HG03469 (cell line): ENCODE data around the gene PAH.

Experiments
- ATAC-seq: cut with Tn5 transposase; IDR thresholded peaks from one replicate; pipeline ENCODE4 v1.9.1; 2021; ENCODE audit warnings: mild to moderate bottlenecking, moderate library complexity, moderate number of reproducible peaks; ENCODE audit not compliant: unreplicated experiment

PAH gene

DNA sequence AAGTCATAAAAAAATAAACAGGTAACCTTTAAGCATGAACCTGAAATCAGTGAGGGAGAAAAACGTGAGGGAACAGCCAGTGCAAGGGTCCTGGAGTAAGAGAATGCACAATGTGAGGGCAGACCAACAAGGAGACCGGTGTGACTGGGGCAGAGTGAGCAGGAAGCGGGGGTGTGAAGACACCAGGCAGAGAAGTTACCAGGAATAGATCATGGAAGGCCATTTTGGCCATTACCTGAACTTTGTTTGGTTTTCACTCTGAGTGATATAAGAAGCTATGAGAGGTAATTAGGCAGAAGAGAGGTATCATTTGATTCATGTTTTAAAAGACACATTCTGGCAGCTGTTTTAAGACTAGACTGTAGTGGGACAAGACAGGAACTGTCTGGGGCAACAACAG is 15.0 kb downstream of the PAH start:
- ATAC-seq, result no peak

DNA sequence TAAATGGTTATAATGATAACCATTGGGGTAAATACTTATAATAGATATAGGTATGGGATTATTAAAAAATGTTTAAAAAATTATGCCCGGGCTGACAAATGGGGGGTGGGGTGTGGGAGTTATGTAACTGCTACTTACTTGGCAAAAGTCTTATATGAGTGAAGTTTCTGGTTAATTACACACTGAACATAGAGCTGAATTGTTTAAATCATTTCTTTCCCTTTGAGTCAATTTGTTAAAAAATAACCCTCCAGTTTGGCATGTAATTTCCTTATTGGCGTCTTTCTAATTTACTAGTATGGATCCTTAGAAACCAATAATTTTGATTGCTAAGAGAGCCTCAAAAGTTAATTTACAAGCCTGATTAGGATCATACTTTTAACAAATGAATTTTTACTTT is 16.7 kb downstream of the PAH start:
- ATAC-seq, result no peak

GRCh38 chr12:102896067-102896466 is 21.0 kb downstream of the PAH start:
- ATAC-seq, result no peak

- ATAC-seq, result no peak
Observed at GRCh38 chr12:102891756-102892155, 25.3 kb downstream of the PAH start.

DNA sequence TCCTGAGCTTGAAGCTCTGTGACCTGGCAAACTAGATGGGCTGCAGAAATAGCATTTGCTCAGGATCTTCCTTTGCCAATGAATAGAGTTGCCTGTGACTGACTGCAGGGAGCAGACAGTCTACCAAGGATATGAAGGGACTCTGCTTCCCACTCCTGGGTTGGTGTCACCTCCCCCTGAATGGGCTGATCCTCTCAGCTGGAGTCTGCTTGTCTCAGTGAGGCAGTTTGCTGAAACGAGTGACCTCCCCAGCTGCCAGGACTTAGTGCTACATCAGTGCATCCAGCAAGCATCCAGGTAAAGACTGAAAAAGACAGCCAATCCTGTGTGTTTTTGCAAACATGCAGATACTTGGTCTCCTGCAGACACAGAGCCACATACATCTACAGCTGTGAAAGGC is 28.5 kb downstream of the PAH start:
- no peak for ATAC-seq

DNA sequence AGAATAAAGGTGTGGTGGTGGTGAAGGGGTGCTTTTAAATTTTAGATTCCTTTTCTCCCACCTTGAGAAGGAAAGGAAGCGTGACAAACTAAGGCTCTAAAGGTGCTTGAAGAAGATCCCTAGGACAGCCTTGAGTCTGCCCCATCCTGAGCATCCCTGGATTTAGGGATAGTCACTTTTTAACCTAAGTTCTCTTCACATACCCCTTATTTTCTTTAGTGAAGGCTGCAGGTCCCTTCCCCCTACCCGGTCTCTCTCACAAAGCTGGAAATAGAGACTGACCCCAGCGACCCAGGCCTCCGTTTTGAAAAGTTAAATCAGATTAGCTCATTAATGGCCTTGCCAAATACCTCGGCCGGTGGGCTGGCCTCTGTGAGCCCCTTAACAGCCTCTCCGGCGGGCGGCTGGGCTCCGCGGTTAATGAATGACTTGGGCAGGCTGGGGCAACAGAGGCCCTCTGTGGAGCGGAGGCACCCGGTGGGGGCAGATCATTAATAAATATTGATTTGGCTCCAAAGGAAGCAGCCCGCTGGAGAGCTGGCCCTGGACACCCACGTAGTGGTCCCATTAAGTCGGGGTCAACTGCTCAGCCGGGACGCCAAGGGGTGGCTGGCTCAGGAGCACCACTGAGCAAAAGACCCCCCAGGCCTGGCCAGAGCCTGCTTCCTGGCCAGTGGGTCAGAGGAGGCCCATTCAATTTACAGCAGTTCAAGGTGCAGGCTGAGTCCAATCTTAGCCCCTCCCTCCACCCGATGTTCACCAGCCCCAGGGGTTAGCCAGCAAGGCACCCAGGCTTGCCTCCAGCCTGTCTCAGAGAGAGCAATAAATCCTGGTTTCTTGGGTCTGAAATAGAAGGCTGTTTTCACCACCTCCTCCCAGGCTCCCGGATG is 31.8 kb downstream of the PAH start:
- no peak for ATAC-seq

DNA sequence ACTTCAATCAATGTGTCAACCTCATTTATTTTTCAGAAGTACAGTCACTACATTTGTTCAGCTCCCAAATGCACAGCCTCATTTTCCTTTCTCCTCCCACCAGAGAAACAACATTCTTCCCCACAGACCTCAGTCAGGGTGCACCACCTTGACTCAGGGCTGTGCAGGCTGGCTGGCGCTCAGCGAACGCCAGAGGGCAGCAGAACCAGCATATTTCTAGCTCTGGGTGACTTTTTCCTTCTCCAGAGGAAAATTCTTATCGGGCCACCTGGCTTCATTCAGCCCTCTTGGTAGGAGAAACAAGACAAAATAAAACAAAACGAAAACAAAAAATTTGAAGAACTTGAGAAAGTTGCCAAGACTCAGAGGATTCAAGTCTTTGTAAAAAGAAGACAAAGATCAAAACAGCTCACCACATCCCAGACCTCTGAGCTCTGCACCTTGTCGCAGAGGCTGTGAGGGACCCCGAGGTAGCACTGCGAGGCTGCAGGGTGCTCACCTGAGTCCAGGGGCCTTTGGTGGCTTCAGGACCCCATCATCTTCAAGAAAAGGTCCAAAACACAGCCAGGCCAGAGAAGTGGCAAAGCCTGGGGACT is 33.7 kb downstream of the PAH start:
- ATAC-seq, result no peak

DNA sequence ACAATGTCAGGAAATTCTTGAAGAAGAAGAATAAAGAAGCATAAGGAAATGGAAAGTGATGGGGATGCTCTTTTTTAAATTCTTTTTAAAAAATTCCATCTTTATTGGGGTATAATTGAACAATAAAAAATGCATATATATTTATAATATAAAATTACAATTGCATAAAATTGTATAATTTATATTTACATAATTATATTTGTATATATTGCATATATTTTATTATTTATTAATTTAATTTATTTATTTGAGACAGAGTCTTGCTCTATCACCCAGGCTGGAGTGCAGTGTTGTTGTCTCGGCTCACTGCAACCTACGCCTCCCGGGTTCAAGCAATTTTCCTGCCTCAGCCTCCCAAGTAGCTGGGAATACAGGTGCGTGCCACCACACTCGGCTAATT is 36.3 kb downstream of the PAH start:
- no peak for ATAC-seq

DNA sequence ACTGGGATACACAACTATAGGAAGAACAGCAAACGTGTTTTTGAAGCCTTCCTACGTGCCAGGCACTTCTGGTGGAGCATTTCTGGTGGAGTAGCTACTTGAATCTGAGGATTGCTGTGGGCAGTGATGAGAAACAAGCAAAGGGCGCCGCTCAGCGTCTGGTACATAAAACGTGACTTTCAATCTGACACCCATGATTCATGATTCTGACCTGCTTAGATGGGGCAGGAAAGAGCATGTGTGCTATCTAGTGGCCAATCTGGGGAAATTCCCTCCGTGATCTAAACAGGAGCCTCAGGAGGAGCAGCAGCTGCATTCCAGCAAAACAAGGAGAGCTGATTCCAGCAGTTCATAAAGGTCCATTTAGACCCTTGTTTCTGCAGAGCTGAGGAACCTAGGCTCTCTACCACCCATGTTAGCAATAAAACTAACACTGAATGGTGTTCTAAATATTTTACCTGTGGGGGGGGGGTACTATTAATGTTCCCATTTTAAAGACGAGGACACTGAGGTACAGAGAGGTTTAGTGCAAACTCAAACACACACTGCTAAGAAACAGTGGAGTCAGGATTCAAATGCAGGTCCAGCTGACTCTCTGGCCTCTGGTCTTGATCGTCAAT is 37.8 kb downstream of the PAH start:
- ATAC-seq, result peak; percentile 88

DNA sequence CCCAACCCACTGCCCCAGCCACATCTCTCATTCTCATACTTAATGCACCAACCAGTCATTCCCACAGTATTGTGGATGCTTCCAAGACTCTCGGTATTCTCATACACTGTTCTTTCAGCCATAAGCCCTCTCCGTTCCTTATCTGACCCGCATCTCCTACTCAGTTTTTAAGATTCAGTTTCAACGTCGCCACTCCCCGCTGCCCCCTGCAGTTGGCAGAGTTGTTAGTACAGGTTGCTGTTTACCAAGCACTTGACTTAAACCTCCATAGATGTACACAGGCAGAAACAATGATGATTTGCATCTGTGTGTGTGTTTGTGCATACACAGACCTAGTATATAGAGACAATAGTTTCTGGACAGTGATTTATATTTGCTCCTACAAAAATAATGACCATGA is 40.2 kb downstream of the PAH start:
- ATAC-seq, result no peak

DNA sequence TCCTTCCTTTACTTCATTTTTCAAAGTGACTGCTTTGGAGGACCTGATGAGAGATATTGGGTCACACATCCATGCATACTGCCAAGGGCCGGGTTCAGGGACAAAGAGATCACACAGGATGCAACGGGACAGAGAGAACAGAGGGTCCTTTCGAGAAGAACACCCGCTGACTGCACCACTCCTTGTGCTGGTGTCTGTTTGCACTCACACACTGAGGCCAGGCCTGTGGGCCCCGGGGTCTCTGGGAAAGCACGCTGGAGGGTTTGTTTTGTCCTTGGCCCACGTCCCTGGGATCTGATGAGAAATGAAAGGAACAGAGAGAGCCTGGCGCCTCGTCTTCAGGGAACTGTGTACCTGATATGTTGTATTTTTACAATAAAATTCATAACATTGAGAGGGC is 42.2 kb downstream of the PAH start:
- no peak for ATAC-seq

DNA sequence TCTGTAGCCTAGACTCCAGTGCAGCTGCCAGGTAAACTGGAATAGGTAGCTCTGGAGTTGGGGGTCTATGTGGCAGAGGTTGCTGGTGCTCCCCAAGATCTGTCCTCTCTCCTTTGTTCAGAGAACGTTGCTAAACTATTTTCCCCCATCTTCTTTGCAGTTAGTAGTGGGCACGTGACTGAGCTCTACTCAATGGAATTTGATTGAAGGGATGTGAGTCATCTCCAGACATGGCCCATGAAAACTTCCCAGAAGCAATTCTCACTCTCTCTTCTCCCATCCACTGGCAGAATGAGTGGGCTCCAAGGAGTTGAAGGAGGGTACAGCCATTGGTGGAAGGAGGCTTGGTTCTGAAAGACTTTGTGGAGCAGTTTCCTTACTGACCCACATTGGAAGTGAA is 44.0 kb downstream of the PAH start:
- ATAC-seq, result no peak

DNA sequence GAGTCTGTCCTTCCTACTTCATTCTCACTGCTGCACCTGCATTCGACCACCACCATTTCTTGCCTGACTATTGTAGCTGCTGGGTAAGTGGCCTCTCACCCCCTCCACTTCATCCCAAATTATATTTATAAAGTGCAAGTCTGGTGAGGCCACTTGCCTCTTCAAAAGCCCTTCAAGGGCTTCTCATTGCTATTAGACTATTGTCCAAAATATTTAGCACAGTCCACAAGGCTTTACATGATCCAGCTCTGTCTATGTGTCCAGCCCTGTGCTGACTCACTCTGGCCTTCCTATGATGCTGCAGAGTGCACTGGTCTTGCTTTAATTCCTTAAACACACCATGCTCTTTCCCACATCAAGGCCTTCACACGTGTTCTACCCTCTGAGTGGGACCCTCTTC is 46.0 kb downstream of the PAH start:
- ATAC-seq, result no peak

- no peak for ATAC-seq
Observed at GRCh38 chr12:102869571-102869970, 47.5 kb downstream of the PAH start.

- ATAC-seq, result no peak
Observed at GRCh38 chr12:102865821-102866615, 51.0 kb downstream of the PAH start.

- no peak for ATAC-seq
Observed at GRCh38 chr12:102862486-102862885, 54.6 kb downstream of the PAH start.

DNA sequence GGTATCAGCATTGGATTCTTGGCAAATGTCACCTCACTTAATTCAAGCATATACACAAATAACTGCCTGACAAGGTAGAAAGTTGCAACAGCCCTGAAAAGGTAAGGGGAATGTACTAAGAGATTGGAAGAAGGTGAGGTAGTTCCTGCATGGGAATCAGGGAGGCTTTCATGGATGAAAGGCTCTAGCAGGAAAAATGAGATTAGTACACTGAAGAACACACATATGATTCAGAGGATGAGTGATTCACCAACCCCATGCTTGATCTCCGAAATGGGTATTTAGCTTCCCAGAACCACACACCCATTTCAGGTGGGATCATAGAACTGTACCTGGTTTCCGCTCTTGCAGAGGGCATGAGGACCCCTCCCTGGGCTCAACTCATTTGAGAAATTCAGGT is 65.8 kb downstream of the PAH start:
- ATAC-seq, result no peak

DNA sequence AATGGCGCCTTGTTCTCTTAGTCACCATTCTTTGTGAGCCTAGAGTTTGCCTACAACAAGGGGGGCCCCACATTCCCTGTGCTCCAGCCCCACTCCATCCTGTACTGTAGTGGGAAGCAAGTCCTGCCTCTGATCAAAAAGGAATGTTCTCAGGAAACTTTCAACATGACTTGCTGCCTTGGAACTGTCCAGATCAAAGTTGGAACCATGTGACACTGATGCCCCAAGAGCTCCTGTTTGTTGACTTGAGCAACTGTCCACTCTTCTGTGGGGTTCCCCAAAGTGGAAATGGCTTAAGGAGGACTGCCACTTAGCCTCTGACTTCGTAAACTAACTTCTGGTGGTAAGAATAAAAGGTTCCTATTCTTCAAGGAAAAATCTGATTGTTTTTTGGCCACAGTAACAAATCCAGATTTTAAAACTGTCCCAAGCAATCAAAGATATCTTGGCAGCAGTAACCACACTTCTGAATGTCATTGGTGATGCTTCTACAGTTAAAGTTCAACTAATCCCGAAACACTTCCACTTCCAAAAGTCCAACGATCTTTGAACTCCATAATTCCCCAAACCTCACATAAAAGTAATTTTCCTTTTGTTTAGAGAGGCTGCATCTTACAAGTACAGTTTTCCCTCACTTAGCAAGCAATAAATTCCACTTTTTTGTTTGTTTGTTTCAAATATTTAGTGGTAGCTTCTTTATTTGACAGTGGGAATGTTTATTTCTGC is 67.2 kb downstream of the PAH start:
- no peak for ATAC-seq

DNA sequence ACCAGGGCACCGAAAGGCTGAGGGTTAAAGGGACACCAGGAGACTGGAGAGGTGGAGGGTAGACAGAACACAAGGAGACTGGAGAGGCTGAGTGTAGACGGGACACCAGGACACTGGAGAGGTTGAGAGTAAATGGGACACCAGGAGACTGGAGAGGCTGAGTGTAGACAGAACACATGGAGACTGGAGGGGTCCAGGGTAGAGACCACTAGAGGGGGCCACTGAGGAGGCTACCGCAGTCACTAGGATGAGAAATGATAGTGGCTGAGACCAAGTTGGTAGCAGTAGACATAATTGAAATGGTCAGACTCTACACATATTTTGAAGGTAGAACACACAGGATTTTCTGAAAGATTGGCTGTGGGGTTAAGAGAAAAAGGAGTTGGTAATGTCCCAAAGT is 68.2 kb downstream of the PAH start:
- ATAC-seq, result no peak

DNA sequence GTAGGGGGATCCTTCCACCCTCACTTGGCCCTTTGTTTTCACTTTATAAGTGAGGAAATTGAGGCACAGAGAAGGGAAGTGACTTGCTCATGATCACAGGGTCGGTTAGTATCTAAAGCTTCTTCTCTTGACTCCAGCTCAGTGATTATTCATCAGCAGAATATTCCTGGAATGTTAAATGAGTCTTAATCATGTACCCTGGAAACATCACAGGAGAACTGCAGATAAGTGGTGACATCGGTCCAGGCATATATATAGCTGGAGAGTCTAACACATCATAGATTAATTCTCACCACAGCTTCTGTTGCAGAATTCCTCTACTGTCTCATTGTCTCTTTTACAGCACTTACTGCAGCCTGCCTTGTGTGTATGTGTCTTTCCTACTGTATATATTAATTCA is 69.9 kb downstream of the PAH start:
- no peak for ATAC-seq
